ENCODE data around the gene CSH2.

Gene CSH2

DNA sequence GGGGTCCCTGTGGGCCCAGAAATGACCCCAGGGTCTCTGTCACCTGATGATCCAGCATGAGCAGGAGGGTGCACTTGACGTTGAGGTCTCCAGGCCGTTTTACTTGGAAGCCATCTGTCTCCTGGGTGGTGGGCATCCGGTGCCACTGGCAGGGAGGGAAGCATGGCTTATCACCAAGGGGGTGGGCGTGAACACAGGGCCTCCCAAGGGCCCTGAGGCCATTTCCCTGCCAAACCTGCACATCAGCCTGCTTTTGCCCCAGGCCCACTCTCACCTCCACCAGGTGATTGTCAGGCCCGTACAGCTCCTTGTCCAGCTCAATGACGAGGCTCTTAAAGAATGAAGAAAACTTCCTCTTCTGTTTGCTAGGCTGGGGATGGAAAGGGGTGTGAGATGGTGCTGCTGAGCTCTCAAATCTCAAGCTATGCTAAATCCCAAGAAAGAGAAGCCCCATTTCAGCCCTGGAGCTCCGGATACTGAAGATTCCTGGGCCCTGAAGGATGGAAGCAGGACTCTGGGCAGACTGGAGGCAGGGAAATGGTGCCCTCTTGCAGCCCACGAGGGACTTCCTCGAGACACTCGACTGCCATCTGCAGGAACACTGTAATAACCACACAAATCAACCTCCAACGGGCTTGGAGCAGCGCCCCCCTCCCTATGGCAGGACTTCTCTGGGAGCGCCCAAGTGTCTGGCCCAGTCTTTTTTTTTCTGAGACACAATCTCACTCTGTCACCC lies 38.9 kb downstream of the CSH2 start (continued):
- peak; percentile 53; the same call in 1 of the 2 replicates for TF ChIP-seq ZSCAN30 (tag by site-specific recombination; IDR thresholded peaks at IDR 0.05)

DNA sequence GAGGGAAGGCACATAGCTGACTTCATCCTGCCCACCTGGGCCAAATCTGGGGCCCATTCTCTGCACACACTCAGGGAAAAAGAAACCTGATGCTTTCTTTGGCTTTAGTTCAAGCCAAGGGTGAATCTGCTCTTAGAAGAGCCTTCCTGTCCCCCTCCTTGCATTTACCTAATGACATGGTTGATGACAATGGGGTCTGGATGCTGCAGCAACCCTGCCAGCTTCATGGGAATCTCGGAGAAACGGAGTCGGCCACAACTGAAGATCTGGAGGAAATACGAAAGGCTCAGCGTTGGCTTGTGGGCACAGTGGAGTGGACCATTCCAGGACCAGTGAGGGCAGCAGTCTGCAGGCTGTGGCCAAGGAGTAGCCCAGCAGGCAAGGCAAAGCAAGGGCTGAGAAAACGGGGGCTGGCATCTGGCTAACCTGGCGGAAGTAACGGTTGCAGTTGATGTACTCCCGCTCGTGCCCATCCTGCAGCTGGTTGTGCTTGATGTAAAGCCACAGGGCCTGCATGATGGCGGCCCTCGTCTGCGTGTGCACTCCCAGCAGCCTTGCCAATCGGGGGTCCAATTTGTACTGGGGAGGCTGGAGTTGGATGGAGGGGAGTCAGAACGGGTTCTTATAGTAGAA lies 39.6 kb downstream of the CSH2 start:
- H3K9me3 ChIP-seq (ENCODE audit: control insufficient read depth, insufficient read depth, low read depth, low read length), result no peaks in the 10 kb centered on the region
- CTCF ChIA-PET, result interaction anchor here (0.6 to 3.0 kb wide), 22 partner anchors 10 to 409 kb away, joined by 3 to 18 read pairs (median 4); partner anchors contain the start of genes CCDC47 and DDX42
- TF ChIP-seq ZNF341 (tag by site-specific recombination; IDR thresholded peaks at IDR 0.05; ENCODE audit: low read depth) (peak; percentile 93), ZNF600 (tag by site-specific recombination; IDR thresholded peaks at IDR 0.05) (peak; percentile 42; the same call in 1 of the 2 replicates), ZNF23 (tag by site-specific recombination; IDR thresholded peaks at IDR 0.05; ENCODE audit: borderline replicate concordance) (no peak)
- TF ChIP-seq, protein P1, sequence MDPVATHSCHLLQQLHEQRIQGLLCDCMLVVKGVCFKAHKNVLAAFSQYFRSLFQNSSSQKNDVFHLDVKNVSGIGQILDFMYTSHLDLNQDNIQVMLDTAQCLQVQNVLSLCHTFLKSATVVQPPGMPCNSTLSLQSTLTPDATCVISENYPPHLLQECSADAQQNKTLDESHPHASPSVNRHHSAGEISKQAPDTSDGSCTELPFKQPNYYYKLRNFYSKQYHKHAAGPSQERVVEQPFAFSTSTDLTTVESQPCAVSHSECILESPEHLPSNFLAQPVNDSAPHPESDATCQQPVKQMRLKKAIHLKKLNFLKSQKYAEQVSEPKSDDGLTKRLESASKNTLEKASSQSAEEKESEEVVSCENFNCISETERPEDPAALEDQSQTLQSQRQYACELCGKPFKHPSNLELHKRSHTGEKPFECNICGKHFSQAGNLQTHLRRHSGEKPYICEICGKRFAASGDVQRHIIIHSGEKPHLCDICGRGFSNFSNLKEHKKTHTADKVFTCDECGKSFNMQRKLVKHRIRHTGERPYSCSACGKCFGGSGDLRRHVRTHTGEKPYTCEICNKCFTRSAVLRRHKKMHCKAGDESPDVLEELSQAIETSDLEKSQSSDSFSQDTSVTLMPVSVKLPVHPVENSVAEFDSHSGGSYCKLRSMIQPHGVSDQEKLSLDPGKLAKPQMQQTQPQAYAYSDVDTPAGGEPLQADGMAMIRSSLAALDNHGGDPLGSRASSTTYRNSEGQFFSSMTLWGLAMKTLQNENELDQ (tag by site-specific recombination; IDR thresholded peaks at IDR 0.05; ENCODE audit: low read depth), result no peak
- H3K4me3 ChIP-seq (ENCODE audit: low read depth, low read length), result no peak overlapping the region
- peaks cover 49 to 96% of the 10 kb centered on the region in 2 experiments for H3K36me3 ChIP-seq (ENCODE audit: control insufficient read depth in 2 of 2, insufficient read depth in 1 of 2, low read length in 2 of 2)
- H3K4me1 ChIP-seq (ENCODE audit: control insufficient read depth, insufficient read depth, low read length), result no peaks in the 10 kb centered on the region; the same call in 1 of the 2 replicates
- 0 out of 2 replicates have a peak overlapping the region, but pooled peaks have one; percentile 1 for H3K27ac ChIP-seq (ENCODE audit: extremely low read depth, low read depth, low read length)
- POLR2A ChIA-PET, result interaction anchor here (0.5 to 2.7 kb wide), 9 partner anchors 7 to 1200 kb away, joined by 3 to 10 read pairs (median 4); partner anchors contain the start of genes CCDC47, DDX42 and PSMC5

DNA sequence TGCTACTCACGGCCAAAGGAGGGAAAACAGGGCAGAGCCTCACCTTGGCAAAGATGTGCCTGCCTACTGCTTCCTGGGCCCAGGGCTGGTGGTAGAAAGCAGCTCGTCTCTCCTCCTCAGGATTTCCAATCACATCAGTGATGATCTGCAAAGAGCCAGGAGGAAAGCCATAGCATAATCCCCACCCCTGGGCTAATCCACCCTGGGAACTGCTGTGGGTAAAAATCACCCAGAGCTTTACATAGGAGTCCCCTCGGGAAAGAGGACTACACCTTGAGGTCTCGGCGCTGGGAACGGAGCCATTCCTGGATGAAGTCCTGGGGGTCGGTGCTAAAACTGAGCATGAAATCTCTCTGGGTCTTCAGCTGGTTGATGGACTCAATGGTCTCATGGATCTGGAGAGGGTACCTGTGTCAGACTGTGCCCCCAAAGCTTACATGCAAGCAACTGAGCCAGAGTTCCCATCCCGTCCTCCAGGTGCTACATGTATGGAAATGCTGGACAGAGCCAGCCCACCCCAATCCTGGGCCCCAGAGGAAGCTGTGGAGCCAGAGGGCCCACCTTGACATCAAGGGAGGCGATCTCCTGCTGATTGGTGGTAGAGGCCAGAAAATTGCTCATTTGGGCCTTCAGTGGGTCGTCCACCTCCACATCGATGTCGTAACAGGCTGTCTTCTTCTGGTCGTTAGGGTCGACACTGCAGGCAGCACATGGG lies 40.3 kb downstream of the CSH2 start:
- TF ChIP-seq ZBTB17 (tag by site-specific recombination; IDR thresholded peaks at IDR 0.05), result peak; percentile 51; the same call in 1 of the 2 replicates
- TF ChIP-seq, protein P2, sequence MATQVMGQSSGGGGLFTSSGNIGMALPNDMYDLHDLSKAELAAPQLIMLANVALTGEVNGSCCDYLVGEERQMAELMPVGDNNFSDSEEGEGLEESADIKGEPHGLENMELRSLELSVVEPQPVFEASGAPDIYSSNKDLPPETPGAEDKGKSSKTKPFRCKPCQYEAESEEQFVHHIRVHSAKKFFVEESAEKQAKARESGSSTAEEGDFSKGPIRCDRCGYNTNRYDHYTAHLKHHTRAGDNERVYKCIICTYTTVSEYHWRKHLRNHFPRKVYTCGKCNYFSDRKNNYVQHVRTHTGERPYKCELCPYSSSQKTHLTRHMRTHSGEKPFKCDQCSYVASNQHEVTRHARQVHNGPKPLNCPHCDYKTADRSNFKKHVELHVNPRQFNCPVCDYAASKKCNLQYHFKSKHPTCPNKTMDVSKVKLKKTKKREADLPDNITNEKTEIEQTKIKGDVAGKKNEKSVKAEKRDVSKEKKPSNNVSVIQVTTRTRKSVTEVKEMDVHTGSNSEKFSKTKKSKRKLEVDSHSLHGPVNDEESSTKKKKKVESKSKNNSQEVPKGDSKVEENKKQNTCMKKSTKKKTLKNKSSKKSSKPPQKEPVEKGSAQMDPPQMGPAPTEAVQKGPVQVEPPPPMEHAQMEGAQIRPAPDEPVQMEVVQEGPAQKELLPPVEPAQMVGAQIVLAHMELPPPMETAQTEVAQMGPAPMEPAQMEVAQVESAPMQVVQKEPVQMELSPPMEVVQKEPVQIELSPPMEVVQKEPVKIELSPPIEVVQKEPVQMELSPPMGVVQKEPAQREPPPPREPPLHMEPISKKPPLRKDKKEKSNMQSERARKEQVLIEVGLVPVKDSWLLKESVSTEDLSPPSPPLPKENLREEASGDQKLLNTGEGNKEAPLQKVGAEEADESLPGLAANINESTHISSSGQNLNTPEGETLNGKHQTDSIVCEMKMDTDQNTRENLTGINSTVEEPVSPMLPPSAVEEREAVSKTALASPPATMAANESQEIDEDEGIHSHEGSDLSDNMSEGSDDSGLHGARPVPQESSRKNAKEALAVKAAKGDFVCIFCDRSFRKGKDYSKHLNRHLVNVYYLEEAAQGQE (tag by site-specific recombination; IDR thresholded peaks at IDR 0.05), result peak; percentile 86
- TF ChIP-seq ZNF585B (tag by site-specific recombination; IDR thresholded peaks at IDR 0.05), result no peak
- no peak for TF ChIP-seq ZNF626 (tag by site-specific recombination; IDR thresholded peaks at IDR 0.05)
- Histone ChIP-seq H3K4me3 (ENCODE audit: low read depth, low read length) (no peak overlapping the region), H3K36me3 (ENCODE audit: control insufficient read depth in 2 of 2, insufficient read depth in 1 of 2, low read length in 2 of 2) (peaks cover 49 to 97% of the 10 kb centered on the region in 2 experiments), H3K9me3 (ENCODE audit: control insufficient read depth, insufficient read depth, low read depth, low read length) (no peaks in the 10 kb centered on the region), H3K27ac (ENCODE audit: extremely low read depth, low read depth, low read length) (0 out of 2 replicates have a peak overlapping the region, but pooled peaks have one; percentile 1), H3K4me1 (ENCODE audit: control insufficient read depth, insufficient read depth, low read length) (no peaks in the 10 kb centered on the region)
- ChIA-PET POLR2A (interaction anchor here (0.7 to 7.2 kb wide), 7 partner anchors 6 to 77 kb away, joined by 3 to 65 read pairs (median 4); partner anchors contain the start of genes CCDC47, DDX42 and SMARCD2), CTCF (interaction anchor here (0.5 to 3.0 kb wide), 8 partner anchors 8 to 408 kb away, joined by 4 to 12 read pairs (median 5); partner anchors contain the start of genes CCDC47 and DDX42)

Measured in HEK293 (cell line).